HG02840 (cell line): ENCODE data around the gene TP53BP1.
"Not testable (repeated sequence)": the region's sequence is repeated elsewhere in the genome, so short reads cannot be mapped to it uniquely, and the experiment has no call there.

Experiments used
- ATAC-seq: cut with Tn5 transposase; IDR thresholded peaks from one replicate; pipeline ENCODE4 v1.9.1; 2021; ENCODE audit warnings: mild to moderate bottlenecking, moderate library complexity, moderate number of reproducible peaks; ENCODE audit not compliant: unreplicated experiment, low FRiP score

Gene TP53BP1

GRCh38 chr15:43492673-43493601, at the start of gene TP53BP1:
TSS of gene TP53BP1 (minus strand) at chr15:43493156. CDS start at chr15:43493043, 113 bp downstream.
- peak; percentile 97 for ATAC-seq

- no peak for ATAC-seq
Measured at GRCh38 chr15:43541785-43542184, 48.8 kb upstream of the TP53BP1 start.

- no peak for ATAC-seq
Measured at GRCh38 chr15:43538091-43538490, 45.1 kb upstream of the TP53BP1 start.

GRCh38 chr15:43534897-43535296, 41.9 kb upstream of the TP53BP1 start:
- no peak for ATAC-seq

GRCh38 chr15:43532826-43533225, 39.9 kb upstream of the TP53BP1 start:
- ATAC-seq: not testable (repeated sequence)

- ATAC-seq: no peak
Measured at GRCh38 chr15:43531018-43531670, 38.2 kb upstream of the TP53BP1 start.

- ATAC-seq: no peak
Measured at GRCh38 chr15:43529587-43530345, 36.8 kb upstream of the TP53BP1 start.

GRCh38 chr15:43529141-43529540, 36.2 kb upstream of the TP53BP1 start:
- no peak for ATAC-seq

GRCh38 chr15:43528542-43529007, 35.6 kb upstream of the TP53BP1 start:
- no peak for ATAC-seq

GRCh38 chr15:43527802-43528541, 35.0 kb upstream of the TP53BP1 start:
- ATAC-seq: no peak

- no peak for ATAC-seq
Measured at GRCh38 chr15:43527016-43527801, 34.3 kb upstream of the TP53BP1 start.

- no peak for ATAC-seq
Measured at GRCh38 chr15:43526261-43526930, 33.4 kb upstream of the TP53BP1 start.

GRCh38 chr15:43525131-43525530, 32.2 kb upstream of the TP53BP1 start:
- ATAC-seq: no peak

- ATAC-seq: no peak
Measured at GRCh38 chr15:43524254-43524845, 31.4 kb upstream of the TP53BP1 start.

GRCh38 chr15:43523646-43524045, 30.7 kb upstream of the TP53BP1 start:
- no peak for ATAC-seq

GRCh38 chr15:43522247-43522646, 29.3 kb upstream of the TP53BP1 start:
- ATAC-seq: no peak

GRCh38 chr15:43521419-43521818, 28.5 kb upstream of the TP53BP1 start:
- ATAC-seq: no peak

GRCh38 chr15:43520138-43520537, 27.2 kb upstream of the TP53BP1 start:
- ATAC-seq: no peak
